Activated CD8-positive, alpha-beta T cell treated with anti-CD3 and anti-CD28 coated beads for 36 hours (primary cell): ENCODE data around the gene PIK3R2. TPM values are rescaled to one million over a fixed set of nuclear protein-coding genes. Genes with fewer than 3 reads are reported as not detected.
A peak's percentile ranks its signal among the peaks of the same experiment; 100 is the strongest.

Experiments
- ATAC-seq: fragments of 200-7000 bp; cut with Tn5 transposase; one replicate; pipeline ENCODE4 v1.10.0; 2021; ENCODE audit warnings: mild to moderate bottlenecking, moderate library complexity
- CTCF ChIA-PET: fragments of 350-600 bp; sonication (Branson Sonifier 250); formaldehyde crosslinking; loops from one replicate; lab custom pipeline; 2021; ENCODE audit warnings: antibody characterized with exemption; lab: Charles Lee
- POLR2A ChIA-PET: fragments of 350-600 bp; sonication (Branson Sonifier 250); formaldehyde crosslinking; loops from one replicate; lab custom pipeline; 2021; ENCODE audit warnings: antibody characterized with exemption; lab: Charles Lee
- DNase-seq: peaks from one replicate; pipeline ENCODE4 v3.0.0-alpha.2; 2020
- H3K27ac Mint-ChIP-seq: one replicate; pipeline ENCODE4 v1.8.0; 2021; ENCODE audit warnings: mild to moderate bottlenecking, mixed read lengths
- H3K27me3 Mint-ChIP-seq: one replicate; pipeline ENCODE4 v1.8.0; 2021; ENCODE audit warnings: mixed read lengths
- H3K36me3 Mint-ChIP-seq: one replicate; pipeline ENCODE4 v1.8.0; 2021; ENCODE audit warnings: low read depth, mixed read lengths
- H3K4me1 Mint-ChIP-seq: one replicate; pipeline ENCODE4 v1.8.0; 2021; ENCODE audit warnings: low read depth, mixed read lengths
- H3K4me3 Mint-ChIP-seq: one replicate; pipeline ENCODE4 v1.8.0; 2021; ENCODE audit warnings: mild to moderate bottlenecking, moderate library complexity, mixed read lengths
- H3K9me3 Mint-ChIP-seq: one replicate; pipeline ENCODE4 v1.8.0; 2021; ENCODE audit warnings: mixed read lengths
- intact Hi-C: fragments of 100-400 bp; cut with micrococcal nuclease; formaldehyde crosslinking; loops from one replicate; pipeline ENCODE4 v1.10.0; 2022
- total RNA-seq, 2 experiments: library from RNA; stranded (reverse); gene quantifications; one replicate each; pipeline ENCODE4 v1.2.3, GENCODE V29; 2021
- TF ChIP-seq, protein P1 (sequence below): fragments of 200-600 bp; IDR thresholded peaks from one replicate; pipeline ENCODE4 v1.8.0; 2022; ENCODE audit warnings: antibody characterized with exemption, mild to moderate bottlenecking

PIK3R2 gene
- total RNA-seq, 2 experiments from 2014 or later, result 15.0 to 15.8 TPM

- ChIA-PET POLR2A (interaction anchor here (1.3 kb wide), 1 partner anchor 26 kb away, joined by 5 read pairs; no protein-coding TSS in a partner anchor), CTCF (interaction anchor here (0.7 kb wide), 1 partner anchor 67 kb away, joined by 3 read pairs; the partner anchor contains the start of gene MPV17L2)
- no peaks in the 10 kb centered on the region for H3K9me3 Mint-ChIP-seq
- TF ChIP-seq, protein P1, sequence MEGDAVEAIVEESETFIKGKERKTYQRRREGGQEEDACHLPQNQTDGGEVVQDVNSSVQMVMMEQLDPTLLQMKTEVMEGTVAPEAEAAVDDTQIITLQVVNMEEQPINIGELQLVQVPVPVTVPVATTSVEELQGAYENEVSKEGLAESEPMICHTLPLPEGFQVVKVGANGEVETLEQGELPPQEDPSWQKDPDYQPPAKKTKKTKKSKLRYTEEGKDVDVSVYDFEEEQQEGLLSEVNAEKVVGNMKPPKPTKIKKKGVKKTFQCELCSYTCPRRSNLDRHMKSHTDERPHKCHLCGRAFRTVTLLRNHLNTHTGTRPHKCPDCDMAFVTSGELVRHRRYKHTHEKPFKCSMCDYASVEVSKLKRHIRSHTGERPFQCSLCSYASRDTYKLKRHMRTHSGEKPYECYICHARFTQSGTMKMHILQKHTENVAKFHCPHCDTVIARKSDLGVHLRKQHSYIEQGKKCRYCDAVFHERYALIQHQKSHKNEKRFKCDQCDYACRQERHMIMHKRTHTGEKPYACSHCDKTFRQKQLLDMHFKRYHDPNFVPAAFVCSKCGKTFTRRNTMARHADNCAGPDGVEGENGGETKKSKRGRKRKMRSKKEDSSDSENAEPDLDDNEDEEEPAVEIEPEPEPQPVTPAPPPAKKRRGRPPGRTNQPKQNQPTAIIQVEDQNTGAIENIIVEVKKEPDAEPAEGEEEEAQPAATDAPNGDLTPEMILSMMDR, result no peak
- H3K27ac Mint-ChIP-seq, result peak overlapping the region; percentile 63
- H3K27me3 Mint-ChIP-seq, result no peaks in the 10 kb centered on the region
- peaks cover 21% of the 10 kb centered on the region for H3K36me3 Mint-ChIP-seq
- intact Hi-C loops, result no loop called here
- ATAC-seq, result no peak
- no peak overlapping the region for H3K4me3 Mint-ChIP-seq
- no peak for DNase-seq
- no peaks in the 10 kb centered on the region for H3K4me1 Mint-ChIP-seq
Observed at GRCh38 chr19:18126097-18126496, 26.9 kb upstream of the PIK3R2 start.

DNA sequence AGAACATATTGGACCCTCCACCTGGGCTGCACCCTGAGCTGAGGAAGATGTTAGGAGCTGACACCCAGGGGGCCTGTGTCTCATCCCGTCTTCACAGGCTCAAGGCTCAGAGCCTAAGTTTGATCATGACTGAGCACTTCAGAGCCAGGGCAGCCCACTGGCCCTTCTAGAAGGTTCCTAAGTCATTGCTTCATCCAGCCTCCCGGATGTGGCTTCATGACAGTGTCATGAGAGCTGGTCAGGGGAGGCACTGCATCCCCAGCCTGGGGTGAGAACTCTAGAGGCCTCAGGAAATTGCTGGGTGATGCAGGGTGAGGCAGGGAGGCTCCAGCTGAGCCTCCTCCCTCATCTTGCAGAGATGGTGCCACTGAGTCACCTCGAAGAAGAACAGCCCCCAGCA is 24.9 kb upstream of the PIK3R2 start:
- Mint-ChIP-seq H3K36me3 (peaks cover 31% of the 10 kb centered on the region), H3K27ac (peak overlapping the region; percentile 15), H3K4me3 (no peak overlapping the region), H3K9me3 (no peaks in the 10 kb centered on the region), H3K4me1 (no peaks in the 10 kb centered on the region), H3K27me3 (no peaks in the 10 kb centered on the region)
- TF ChIP-seq, protein P1, result no peak
- DNase-seq (peak; percentile 36), ATAC-seq (peak; percentile 71)
- POLR2A ChIA-PET, result interaction anchor here (0.8 to 1.9 kb wide), 7 partner anchors 8 to 127 kb away, joined by 3 to 8 read pairs (median 3); no protein-coding TSS in a partner anchor
- CTCF ChIA-PET, result interaction anchor here (1.0 to 1.3 kb wide), 4 partner anchors 25 to 49 kb away, joined by 3 to 4 read pairs (median 4); partner anchors contain the start of gene PIK3R2
- intact Hi-C loops, result no loop called here

DNA sequence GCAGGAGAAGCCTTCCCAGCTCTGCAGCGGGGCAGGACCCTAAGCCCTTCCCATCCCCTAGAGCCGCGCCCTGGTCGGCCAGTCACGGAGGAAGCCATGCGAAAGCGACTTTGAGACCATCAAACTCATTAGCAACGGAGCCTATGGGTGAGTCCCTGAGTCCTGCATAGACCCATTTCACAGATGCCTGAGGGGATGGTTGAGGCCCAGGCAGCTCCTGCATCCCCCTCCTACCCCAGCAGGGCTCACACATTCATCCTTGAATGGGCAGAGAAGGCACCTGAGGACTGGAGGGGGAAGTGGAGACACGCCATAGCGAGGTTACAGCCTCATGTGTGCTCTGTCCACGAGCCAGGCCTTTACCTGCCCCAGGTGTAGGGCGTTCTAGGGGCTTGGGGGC is 24.2 kb upstream of the PIK3R2 start:
- ChIA-PET CTCF (interaction anchor here (1.1 to 1.3 kb wide), 2 partner anchors 32 to 49 kb away, joined by 3 read pairs; no protein-coding TSS in a partner anchor), POLR2A (interaction anchor here (1.1 to 1.9 kb wide), 4 partner anchors 9 to 38 kb away, joined by 3 to 8 read pairs (median 4); no protein-coding TSS in a partner anchor)
- Mint-ChIP-seq H3K4me3 (no peak overlapping the region), H3K4me1 (no peaks in the 10 kb centered on the region), H3K27me3 (no peaks in the 10 kb centered on the region), H3K36me3 (peaks cover 26% of the 10 kb centered on the region), H3K27ac (no peak overlapping the region), H3K9me3 (no peaks in the 10 kb centered on the region)
- ATAC-seq (no peak), DNase-seq (no peak)
- intact Hi-C loops, result no loop called here
- TF ChIP-seq, protein P1, result no peak

- no peak for DNase-seq
- Mint-ChIP-seq H3K36me3 (peaks cover 30% of the 10 kb centered on the region), H3K9me3 (no peaks in the 10 kb centered on the region), H3K27me3 (no peaks in the 10 kb centered on the region), H3K4me3 (no peak overlapping the region), H3K4me1 (no peaks in the 10 kb centered on the region), H3K27ac (no peak overlapping the region)
- CTCF ChIA-PET, result no interaction called here
- intact Hi-C loops, result no loop called here
- TF ChIP-seq, protein P1, result no peak
- POLR2A ChIA-PET, result no interaction called here
- ATAC-seq, result no peak
Observed at GRCh38 chr19:18130523-18131242, 22.3 kb upstream of the PIK3R2 start.
